Glutamatergic neuron (in vitro differentiated cells): ENCODE measurements around the gene SKAP2. TPM values are rescaled to one million over a fixed set of nuclear protein-coding genes. Genes with fewer than 3 reads are reported as not detected.

ENCODE experiments used
- DNase-seq: peaks from one replicate; pipeline ENCODE4 v3.0.0; 2022
- H3K27ac Mint-ChIP-seq: one replicate; pipeline ENCODE4 v1.8.0; 2020; ENCODE audit warnings: mild to moderate bottlenecking, mixed read lengths, inconsistent platforms; ENCODE audit not compliant: unreplicated experiment
- H3K27me3 Mint-ChIP-seq: one replicate; pipeline ENCODE4 v1.8.0; 2020; ENCODE audit warnings: mild to moderate bottlenecking, moderate library complexity, mixed read lengths, inconsistent platforms; ENCODE audit not compliant: unreplicated experiment
- H3K36me3 Mint-ChIP-seq: one replicate; pipeline ENCODE4 v1.8.0; 2020; ENCODE audit warnings: mild to moderate bottlenecking, mixed read lengths, inconsistent platforms; ENCODE audit not compliant: unreplicated experiment
- H3K4me1 Mint-ChIP-seq: one replicate; pipeline ENCODE4 v1.8.0; 2020; ENCODE audit warnings: mild to moderate bottlenecking, low read depth, mixed read lengths, inconsistent platforms; ENCODE audit not compliant: unreplicated experiment
- H3K4me3 Mint-ChIP-seq: one replicate; pipeline ENCODE4 v1.8.0; 2020; ENCODE audit warnings: mild to moderate bottlenecking, mixed read lengths, inconsistent platforms; ENCODE audit not compliant: unreplicated experiment
- H3K9me3 Mint-ChIP-seq: one replicate; pipeline ENCODE4 v1.8.0; 2020; ENCODE audit warnings: mild to moderate bottlenecking, moderate library complexity, mixed read lengths, inconsistent platforms; ENCODE audit not compliant: unreplicated experiment
- total RNA-seq: library from RNA; stranded (reverse); fragmentation: NEBNext Ultra II Directional; extraction: Animal tissue kit (Norgen Biotek cat#: 25700); gene quantifications from one replicate; pipeline ENCODE4 v1.2.1, GENCODE V29; 2021; ENCODE audit not compliant: unreplicated experiment
- TF ChIP-seq, protein P1 (sequence below): fragments of 200-600 bp; sonication (generic); IDR thresholded peaks from one replicate; pipeline ENCODE4 v1.5.0; 2021; ENCODE audit not compliant: partially characterized antibody, unreplicated experiment

Gene SKAP2
- total RNA-seq, 1 donor from 2014 or later: 12.1 TPM

DNA sequence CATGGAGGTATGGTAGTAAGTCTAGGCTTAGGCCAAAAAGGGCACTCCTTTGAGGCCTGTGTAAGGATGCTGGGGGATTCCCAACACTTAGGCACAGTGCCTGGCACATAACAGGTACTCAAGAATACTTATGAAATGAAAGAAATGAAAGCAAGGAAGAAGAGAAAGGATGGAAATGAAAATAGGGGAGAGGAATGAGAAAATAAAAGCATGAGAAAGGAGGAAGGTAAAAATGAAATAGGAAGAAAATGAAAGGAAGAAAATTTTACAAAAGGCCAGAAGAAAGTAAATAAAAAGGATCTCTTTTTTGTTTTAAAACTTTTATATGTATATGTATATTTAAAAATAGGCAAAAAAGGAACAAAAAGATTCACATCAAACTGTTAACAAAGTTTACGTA lies 146.3 kb downstream of the SKAP2 start:
- Mint-ChIP-seq H3K27ac (no peak overlapping the region), H3K4me1 (peaks cover 2% of the 10 kb centered on the region), H3K36me3 (no peaks in the 10 kb centered on the region)

DNA sequence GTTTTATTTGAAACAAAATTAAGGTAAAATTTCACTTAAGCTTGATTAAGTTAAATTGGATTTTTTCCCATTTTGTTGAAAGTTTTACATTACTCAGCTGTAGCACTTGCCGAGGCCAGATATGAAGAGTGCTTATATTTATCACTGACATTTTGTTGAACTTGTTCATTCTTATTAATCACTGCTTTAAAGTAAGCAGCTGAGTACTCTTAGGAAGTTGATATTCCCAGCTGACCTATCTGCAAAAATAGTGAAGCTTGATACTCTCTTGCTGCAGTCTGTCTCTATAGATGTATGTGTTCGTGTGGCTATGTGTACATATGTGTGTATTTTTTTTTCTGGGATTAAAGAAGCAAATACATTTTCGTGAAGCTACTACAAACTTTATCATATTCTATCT lies 150.0 kb downstream of the SKAP2 start:
- no peaks in the 10 kb centered on the region for H3K27me3 Mint-ChIP-seq

More for the DNA sequence above, 146.3 kb downstream of the SKAP2 start:
- Mint-ChIP-seq H3K4me3 (no peak overlapping the region), H3K27me3 (no peaks in the 10 kb centered on the region), H3K9me3 (peaks cover 2% of the 10 kb centered on the region)
- no peak for DNase-seq
- TF ChIP-seq, protein P1, sequence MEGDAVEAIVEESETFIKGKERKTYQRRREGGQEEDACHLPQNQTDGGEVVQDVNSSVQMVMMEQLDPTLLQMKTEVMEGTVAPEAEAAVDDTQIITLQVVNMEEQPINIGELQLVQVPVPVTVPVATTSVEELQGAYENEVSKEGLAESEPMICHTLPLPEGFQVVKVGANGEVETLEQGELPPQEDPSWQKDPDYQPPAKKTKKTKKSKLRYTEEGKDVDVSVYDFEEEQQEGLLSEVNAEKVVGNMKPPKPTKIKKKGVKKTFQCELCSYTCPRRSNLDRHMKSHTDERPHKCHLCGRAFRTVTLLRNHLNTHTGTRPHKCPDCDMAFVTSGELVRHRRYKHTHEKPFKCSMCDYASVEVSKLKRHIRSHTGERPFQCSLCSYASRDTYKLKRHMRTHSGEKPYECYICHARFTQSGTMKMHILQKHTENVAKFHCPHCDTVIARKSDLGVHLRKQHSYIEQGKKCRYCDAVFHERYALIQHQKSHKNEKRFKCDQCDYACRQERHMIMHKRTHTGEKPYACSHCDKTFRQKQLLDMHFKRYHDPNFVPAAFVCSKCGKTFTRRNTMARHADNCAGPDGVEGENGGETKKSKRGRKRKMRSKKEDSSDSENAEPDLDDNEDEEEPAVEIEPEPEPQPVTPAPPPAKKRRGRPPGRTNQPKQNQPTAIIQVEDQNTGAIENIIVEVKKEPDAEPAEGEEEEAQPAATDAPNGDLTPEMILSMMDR: no peak

DNA sequence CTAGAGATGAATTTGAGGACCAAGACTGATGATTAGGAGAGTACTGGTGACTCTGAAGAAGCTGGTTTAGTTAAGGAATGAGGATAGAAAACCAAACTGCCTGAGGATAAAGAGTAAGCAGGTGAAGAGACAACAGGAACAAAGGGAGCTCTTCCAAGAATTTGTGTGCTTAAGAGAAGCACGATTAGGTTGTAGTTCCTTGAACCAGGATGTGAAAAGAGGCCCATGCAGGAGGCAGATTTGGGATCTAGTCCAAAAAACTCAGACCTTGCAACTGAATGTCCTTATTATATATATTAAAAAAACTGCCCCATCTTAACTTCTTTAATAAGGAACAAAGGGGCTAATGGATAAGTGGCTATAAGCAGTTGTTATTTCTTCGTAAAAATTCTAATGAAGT lies 150.4 kb downstream of the SKAP2 start:
- H3K9me3 Mint-ChIP-seq: no peaks in the 10 kb centered on the region
- H3K27me3 Mint-ChIP-seq: no peaks in the 10 kb centered on the region
- no peak overlapping the region for H3K4me3 Mint-ChIP-seq
- no peaks in the 10 kb centered on the region for H3K36me3 Mint-ChIP-seq
- TF ChIP-seq, protein P1: no peak
- H3K27ac Mint-ChIP-seq: no peak overlapping the region
- no peak for DNase-seq
- H3K4me1 Mint-ChIP-seq: peaks cover 2% of the 10 kb centered on the region

More for the DNA sequence above, 150.0 kb downstream of the SKAP2 start:
- TF ChIP-seq, protein P1: no peak
- no peaks in the 10 kb centered on the region for H3K36me3 Mint-ChIP-seq
- H3K4me3 Mint-ChIP-seq: no peak overlapping the region
- no peak overlapping the region for H3K27ac Mint-ChIP-seq
- H3K4me1 Mint-ChIP-seq: peaks cover 2% of the 10 kb centered on the region
- no peak for DNase-seq
- H3K9me3 Mint-ChIP-seq: peaks cover 1% of the 10 kb centered on the region

DNA sequence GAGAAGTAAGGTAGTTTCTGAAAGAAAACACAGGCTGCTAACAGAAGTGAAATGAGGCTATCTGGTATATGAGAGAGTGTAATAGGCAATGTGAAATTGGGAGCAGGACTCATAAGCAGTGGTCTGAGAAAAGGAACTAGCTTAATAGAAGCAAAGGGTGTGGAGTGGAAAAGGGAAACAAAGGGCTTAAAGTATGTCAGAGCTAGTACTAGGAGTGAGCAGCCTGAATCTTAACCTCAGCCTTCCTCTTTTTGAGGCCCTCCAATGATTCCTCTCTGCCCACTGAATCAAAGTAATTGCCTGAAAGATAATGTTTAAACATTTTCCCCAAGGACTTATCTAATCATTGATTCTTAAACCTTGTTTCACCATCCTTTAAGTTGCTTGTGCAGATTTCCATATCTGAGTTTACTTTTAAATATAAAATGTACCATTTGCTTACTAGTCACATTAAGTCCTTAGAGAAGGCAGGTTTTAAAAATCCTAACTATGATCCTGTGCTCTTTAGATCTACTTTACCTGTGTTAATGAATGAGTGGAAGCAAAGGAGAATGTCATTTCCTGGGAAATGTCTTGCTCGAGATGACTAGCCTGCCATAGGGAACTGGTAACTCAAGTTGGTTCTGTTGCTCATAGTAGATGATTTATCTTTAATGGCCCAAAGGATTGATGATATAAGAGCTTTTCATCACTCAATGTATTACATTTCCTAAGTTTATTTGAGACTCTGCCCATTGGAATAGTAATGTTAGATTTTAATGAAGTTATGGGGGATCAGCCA lies 155.0 kb downstream of the SKAP2 start:
- Mint-ChIP-seq H3K4me1 (no peaks in the 10 kb centered on the region), H3K9me3 (no peaks in the 10 kb centered on the region), H3K4me3 (no peak overlapping the region), H3K36me3 (no peaks in the 10 kb centered on the region), H3K27me3 (no peaks in the 10 kb centered on the region), H3K27ac (no peak overlapping the region)
- TF ChIP-seq, protein P1: no peak
- no peak for DNase-seq

DNA sequence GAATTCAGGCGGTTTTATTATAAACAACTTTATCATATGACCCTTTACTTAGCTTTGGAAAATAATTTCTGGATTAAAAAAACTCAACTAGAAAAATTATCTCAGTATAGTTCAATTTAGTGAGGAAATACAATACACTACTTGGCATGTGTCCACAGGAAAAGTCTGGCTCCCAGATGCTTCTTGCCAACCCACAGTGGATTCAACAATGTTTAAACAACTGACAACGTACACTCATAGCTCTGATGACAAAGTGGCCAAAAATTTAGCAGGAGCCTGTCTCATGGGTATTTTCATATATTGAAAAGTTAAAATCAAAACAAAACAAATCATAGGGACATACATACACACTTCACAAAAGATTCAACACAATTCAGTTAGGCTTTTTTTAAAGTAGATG lies 158.8 kb downstream of the SKAP2 start:
- H3K9me3 Mint-ChIP-seq: no peaks in the 10 kb centered on the region
- peaks cover 4% of the 10 kb centered on the region for H3K27me3 Mint-ChIP-seq
- TF ChIP-seq, protein P1: no peak
- no peaks in the 10 kb centered on the region for H3K36me3 Mint-ChIP-seq
- DNase-seq: no peak
- H3K27ac Mint-ChIP-seq: no peak overlapping the region
- no peak overlapping the region for H3K4me3 Mint-ChIP-seq
- peaks cover 1% of the 10 kb centered on the region for H3K4me1 Mint-ChIP-seq
